K562 (cell line): ENCODE measurements around the gene SNX19. TPM values are rescaled to one million over a fixed set of nuclear protein-coding genes. Genes with fewer than 3 reads are reported as not detected.
A peak's percentile ranks its signal among the peaks of the same experiment; 100 is the strongest.

Experiments used
- ATF7 ChIP-seq: fragments of 450-650 bp; IDR thresholded peaks from 2 replicates; pipeline ENCODE4 v1.7.1; 2014; ENCODE audit warnings: mild to moderate bottlenecking, moderate library complexity
- C11orf30 ChIP-seq: fragments of 450-650 bp; IDR thresholded peaks from 2 replicates; pipeline ENCODE4 v1.6.1; 2016; ENCODE audit warnings: low read depth, mild to moderate bottlenecking
- DPF2 ChIP-seq: fragments of 450-650 bp; IDR thresholded peaks from 2 replicates; pipeline ENCODE4 v1.6.1; 2016
- E2F1 ChIP-seq: sonication (generic); formaldehyde crosslinking; IDR thresholded peaks from 2 replicates; pipeline ENCODE4 v1.8.1; 2023; ENCODE audit warnings: mild to moderate bottlenecking, missing genetic modification reagents, moderate library complexity
- GATA2 ChIP-seq: sonication (generic); formaldehyde crosslinking; IDR thresholded peaks from 2 replicates; pipeline ENCODE4 v1.4.0; 2020; ENCODE audit warnings: mild to moderate bottlenecking, missing genetic modification reagents
- GMEB1 ChIP-seq: fragments of 250-450 bp; sonication (Bioruptor Pico); IDR thresholded peaks from 2 replicates; pipeline ENCODE4 v1.4.0; 2020; ENCODE audit warnings: mild to moderate bottlenecking
- JUNB ChIP-seq: fragments of 450-650 bp; formaldehyde crosslinking; conservative IDR thresholded peaks from 2 replicates; pipeline ENCODE4 v1.4.0; 2020; ENCODE audit warnings: mild to moderate bottlenecking
- MAZ ChIP-seq, 2 experiments: fragments of 450-650 bp in 1 of 2; sonication (generic) in 1 of 2; formaldehyde crosslinking; IDR thresholded peaks in 1 of 2; conservative IDR thresholded peaks in 1 of 2; 2 replicates each; pipeline versions ENCODE4 v1.4.0 to v1.5.0; 2020; ENCODE audit warnings: mild to moderate bottlenecking in 1 of 2, missing genetic modification reagents in 1 of 2
- MITF ChIP-seq: IDR thresholded peaks from 2 replicates; pipeline ENCODE4 v1.6.1; 2014; ENCODE audit warnings: antibody characterized with exemption
- NFE2L1 ChIP-seq: fragments of 450-650 bp; IDR thresholded peaks from 2 replicates; pipeline ENCODE4 v1.6.1; 2016; ENCODE audit warnings: missing genetic modification characterization, low read depth, mild to moderate bottlenecking, missing compliant biosample characterization, moderate library complexity, borderline replicate concordance
- NFXL1 ChIP-seq: fragments of 450-650 bp; formaldehyde crosslinking; IDR thresholded peaks from 2 replicates; pipeline ENCODE4 v1.4.0; 2021; ENCODE audit warnings: mild to moderate bottlenecking
- NR2C1 ChIP-seq, 2 experiments: fragments of 450-650 bp; IDR thresholded peaks; 2 replicates each; pipeline ENCODE4 v1.6.1; 2017; ENCODE audit warnings: mild to moderate bottlenecking in 2 of 2, antibody characterized with exemption in 1 of 2, inconsistent platforms in 1 of 2, missing compliant biosample characterization in 1 of 2, missing genetic modification characterization in 1 of 2
- RAD21 ChIP-seq, 2 experiments: fragments of 250-450 bp in 1 of 2; fragments of 450-650 bp in 1 of 2; sonication (Bioruptor Pico) in 1 of 2; formaldehyde crosslinking in 1 of 2; IDR thresholded peaks in 1 of 2; conservative IDR thresholded peaks in 1 of 2; 2 replicates each; pipeline versions ENCODE4 v1.4.0 to v1.8.0; 2020 to 2022; ENCODE audit warnings: mild to moderate bottlenecking in 2 of 2, moderate library complexity in 1 of 2
- SIN3B ChIP-seq: fragments of 450-650 bp; IDR thresholded peaks from 2 replicates; pipeline ENCODE4 v1.6.1; 2017; ENCODE audit warnings: low read depth, mild to moderate bottlenecking, moderate library complexity
- SIX5 ChIP-seq, 2 experiments: IDR thresholded peaks; 2 replicates each; pipeline ENCODE4 v1.6.1; 2011; ENCODE audit warnings: low read length in 2 of 2, borderline replicate concordance in 1 of 2, low read depth in 1 of 2, mild to moderate bottlenecking in 1 of 2, moderate library complexity in 1 of 2; ENCODE audit not compliant: insufficient read depth in 1 of 2
- TEAD1 ChIP-seq, 2 experiments: fragments of 450-650 bp in 1 of 2; sonication (generic) in 1 of 2; formaldehyde crosslinking; IDR thresholded peaks; 2 replicates each; pipeline versions ENCODE4 v1.4.0 to v1.8.0; 2020 to 2022; ENCODE audit warnings: mild to moderate bottlenecking in 2 of 2, missing genetic modification reagents in 1 of 2
- TFAP4 ChIP-seq: sonication (generic); formaldehyde crosslinking; IDR thresholded peaks from 2 replicates; pipeline ENCODE4 v1.8.0; 2022; ENCODE audit warnings: missing genetic modification reagents, mild to moderate bottlenecking, moderate library complexity, borderline replicate concordance
- ZNF121 ChIP-seq: sonication (generic); formaldehyde crosslinking; conservative IDR thresholded peaks from 2 replicates; pipeline ENCODE4 v1.8.0; 2022; ENCODE audit warnings: missing genetic modification reagents
- ZNF140 ChIP-seq: fragments of 250-450 bp; sonication (Bioruptor Pico); IDR thresholded peaks from 2 replicates; pipeline ENCODE4 v1.8.0; 2021; ENCODE audit warnings: moderate library complexity, mild to moderate bottlenecking, inconsistent platforms
- ZNF146 ChIP-seq: IDR thresholded peaks from one replicate; pipeline ENCODE4 v1.6.1; 2018; ENCODE audit warnings: missing compliant biosample characterization; ENCODE audit not compliant: unreplicated experiment
- ZNF224 ChIP-seq: sonication (generic); formaldehyde crosslinking; IDR thresholded peaks from 2 replicates; pipeline ENCODE4 v1.8.0; 2022; ENCODE audit warnings: mild to moderate bottlenecking, missing genetic modification reagents
- ZNF263 ChIP-seq: sonication (generic); formaldehyde crosslinking; IDR thresholded peaks from 2 replicates; pipeline ENCODE4 v1.8.0; 2022; ENCODE audit warnings: mild to moderate bottlenecking, missing genetic modification reagents, borderline replicate concordance
- ZNF778 ChIP-seq: fragments of 450-650 bp; formaldehyde crosslinking; IDR thresholded peaks from 2 replicates; pipeline ENCODE4 v1.4.0; 2020; ENCODE audit warnings: mild to moderate bottlenecking, moderate library complexity
- polyA plus RNA-seq, 8 experiments: library from polyadenylated mRNA; depleted of rRNA in 4 of 8; stranded (reverse) in 5 of 8; unstranded in 3 of 8; fragments of >200 nt; fragmentation: Nextera tagmentation in 2 of 8; fragmentation: Illumina TruSeq in 1 of 8; extraction: Ambion mirVana in 2 of 8; extraction: Trizol in 1 of 8; gene quantifications; 2 replicates each; pipeline versions ENCODE4 v1.2.1 to v1.2.3, GENCODE V29; 2011 to 2014; ENCODE audit warnings: inconsistent platforms in 1 of 8, missing spikeins in 1 of 8
- total RNA-seq, 7 experiments: library from RNA; depleted of rRNA in 6 of 7; stranded (reverse); fragments of >200 nt in 6 of 7; fragmentation: Illumina TruSeq in 2 of 7; extraction: Trizol in 2 of 7; gene quantifications; 2 replicates each; pipeline versions ENCODE4 v1.2.1 to v1.2.3, GENCODE V29; 2011 to 2021; ENCODE audit warnings: low replicate concordance in 1 of 7

The SNX19 gene
- total and polyA plus RNA-seq, 9 of the 15 experiments (the other 6 are each of a cell fraction or from before 2014, with no cell fraction given) = 2.2 to 31.3 (median 19.6) TPM

- TF ChIP-seq GMEB1 (CRISPR knock-in tag) (peak; percentile 97), NFXL1 (no peak), ZNF224 (CRISPR knock-in tag) (no peak), TFAP4 (CRISPR knock-in tag) (peak; percentile 29; the same call in 1 of the 2 replicates), GATA2 (no peak), ZNF140 (CRISPR knock-in tag) (no peak), ZNF121 (no peak), ZNF146 (peak; percentile 9), ZNF263 (CRISPR knock-in tag) (peak; percentile 35; the same call in 1 of the 2 replicates), MITF (peak; percentile 51; the same call in 1 of the 2 replicates), SIN3B (peak; percentile 85), MAZ (CRISPR knock-in tag; conservative IDR thresholded peaks at IDR 0.05 in 1 of 2, IDR thresholded peaks at IDR 0.05 in 1 of 2) (peak; percentile 79 to 81), ATF7 (peak; percentile 82), SIX5 (IDR thresholded peaks at IDR 0.05; ENCODE audit: borderline replicate concordance in 1 of 2, insufficient read depth in 1 of 2, low read depth in 1 of 2, low read length in 2 of 2) (peak in 1 of 2 experiments; percentile 14; a peak in 1 of 4 replicates), NR2C1 (IDR thresholded peaks at IDR 0.05) (peak; percentile 94), NR2C1 (tag; IDR thresholded peaks at IDR 0.05) (peak; percentile 95), ZNF778 (CRISPR knock-in tag) (no peak), TEAD1 (CRISPR knock-in tag; IDR thresholded peaks at IDR 0.05) (peak in 1 of 2 experiments; percentile 64; a peak in 2 of 4 replicates), JUNB (no peak), NFE2L1 (tag) (no peak), DPF2 (no peak), E2F1 (CRISPR knock-in tag) (peak; percentile 90), C11orf30 (peak; percentile 75), RAD21 (CRISPR knock-in tag; conservative IDR thresholded peaks at IDR 0.05 in 1 of 2, IDR thresholded peaks at IDR 0.05 in 1 of 2) (peak in 1 of 2 experiments; percentile 23; a peak in 2 of 4 replicates)
These were observed at the start of gene SNX19 (continued) for GRCh38 chr11:130916238-130916855.
